IMR-90 (cell line): Measurements from ENCODE around the gene STAT4. TPM values are rescaled to one million over a fixed set of nuclear protein-coding genes. Genes with fewer than 3 reads are reported as not detected.

Experiments used
- ATAC-seq: fragments of 200-7000 bp; cut with Tn5 transposase; 2 replicates; pipeline ENCODE4 v1.9.1; 2020; ENCODE audit warnings: low read depth, mild to moderate bottlenecking, moderate library complexity
- BruUV-seq: library from RNA; stranded (reverse); fragments of 400-500 nt; replicated peaks from 2 replicates; lab custom pipeline; 2021; lab: Mats Ljungman, UMichigan
- CTCF ChIA-PET: fragments of 300-600 bp; formaldehyde crosslinking; extraction: SDS; loops from one replicate; lab custom pipeline; 2021; ENCODE audit warnings: antibody characterized with exemption; lab: Yijun Ruan, JAX
- POLR2A ChIA-PET: fragments of 300-600 bp; sonication (Branson Sonifier 250); formaldehyde crosslinking; loops from one replicate; lab custom pipeline; 2022; ENCODE audit warnings: antibody characterized with exemption; ENCODE audit not compliant: unreplicated experiment; lab: Charles Lee
- DNase-seq: peaks from one replicate; pipeline ENCODE4 v3.0.0; 2013
- H2AFZ ChIP-seq: replicated peaks from 2 replicates; pipeline ENCODE3; 2013; ENCODE audit warnings: low read length, mild to moderate bottlenecking; ENCODE audit not compliant: poor library complexity
- H2AK5ac ChIP-seq: 2 replicates; pipeline ENCODE4 v1.6.1; 2013; ENCODE audit warnings: low read depth, low read length, inconsistent platforms
- H2AK9ac ChIP-seq: replicated peaks from 2 replicates; pipeline ENCODE3; 2013; ENCODE audit warnings: mild to moderate bottlenecking, low read depth, low read length, moderate library complexity; ENCODE audit not compliant: poor library complexity
- H2BK120ac ChIP-seq: 2 replicates; pipeline ENCODE4 v1.6.1; 2013; ENCODE audit warnings: low read depth, low read length, inconsistent platforms
- H2BK15ac ChIP-seq: 3 replicates; pipeline ENCODE4 v1.6.1; 2013; ENCODE audit warnings: low read depth, low read length, inconsistent platforms
- H2BK20ac ChIP-seq: 2 replicates; pipeline ENCODE4 v1.6.1; 2013; ENCODE audit warnings: low read depth, mild to moderate bottlenecking, inconsistent platforms, low read length, moderate library complexity
- H2BK5ac ChIP-seq: 2 replicates; pipeline ENCODE4 v1.6.1; 2013; ENCODE audit warnings: mild to moderate bottlenecking, low read depth, low read length, inconsistent platforms; ENCODE audit not compliant: poor library complexity, severe bottlenecking
- H3K14ac ChIP-seq: replicated peaks from 2 replicates; pipeline ENCODE4 v1.6.1; 2013; ENCODE audit warnings: low read depth, low read length, inconsistent platforms
- H3K18ac ChIP-seq: 2 replicates; pipeline ENCODE4 v1.6.1; 2013; ENCODE audit warnings: low read depth, low read length, control low read depth
- H3K23ac ChIP-seq: 2 replicates; pipeline ENCODE4 v1.6.1; 2013; ENCODE audit warnings: low read depth, low read length, inconsistent platforms
- H3K27ac ChIP-seq: 2 replicates; pipeline ENCODE4 v1.5.1; 2013; ENCODE audit warnings: mild to moderate bottlenecking, control low read depth, low read length; ENCODE audit not compliant: insufficient read depth
- H3K27me3 ChIP-seq: 2 replicates; pipeline ENCODE4 v1.6.1; 2013; ENCODE audit warnings: low read length; ENCODE audit not compliant: control insufficient read depth, insufficient read depth
- H3K36me3 ChIP-seq: 2 replicates; pipeline ENCODE4 v1.6.1; 2013; ENCODE audit warnings: low read length, mixed read lengths; ENCODE audit not compliant: control insufficient read depth, insufficient read depth
- H3K4ac ChIP-seq: 2 replicates; pipeline ENCODE4 v1.6.1; 2013; ENCODE audit warnings: low read depth, low read length, inconsistent platforms
- H3K4me1 ChIP-seq: 2 replicates; pipeline ENCODE4 v1.6.1; 2013; ENCODE audit warnings: low read length, mixed read lengths; ENCODE audit not compliant: control insufficient read depth, insufficient read depth
- H3K4me2 ChIP-seq: 2 replicates; pipeline ENCODE4 v1.6.1; 2013; ENCODE audit warnings: low read depth, mild to moderate bottlenecking, control low read depth, low read length, moderate library complexity
- H3K4me3 ChIP-seq: 2 replicates; pipeline ENCODE4 v1.5.1; 2013; ENCODE audit warnings: low read depth, mild to moderate bottlenecking, control low read depth, low read length, moderate library complexity; ENCODE audit not compliant: insufficient read depth
- H3K56ac ChIP-seq: 2 replicates; pipeline ENCODE4 v1.6.1; 2013; ENCODE audit warnings: low read length, inconsistent platforms; ENCODE audit not compliant: insufficient read depth; ENCODE audit errors: extremely low read depth
- H3K79me1 ChIP-seq, 2 experiments: 2 replicates each; pipeline ENCODE4 v1.6.1; 2013; ENCODE audit warnings: low read length in 2 of 2, inconsistent platforms in 1 of 2, low read depth in 1 of 2
- H3K9ac ChIP-seq: 2 replicates; pipeline ENCODE4 v1.6.1; 2013; ENCODE audit warnings: low read depth, low read length, control low read depth
- H3K9me1 ChIP-seq: 2 replicates; pipeline ENCODE4 v1.6.1; 2013; ENCODE audit warnings: low read length, inconsistent platforms; ENCODE audit not compliant: insufficient read depth
- H3K9me3 ChIP-seq: 2 replicates; pipeline ENCODE4 v1.6.1; 2013; ENCODE audit warnings: low read length; ENCODE audit not compliant: control insufficient read depth, insufficient read depth
- H4K20me1 ChIP-seq: 2 replicates; pipeline ENCODE4 v1.6.1; 2013; ENCODE audit warnings: low read length, inconsistent platforms; ENCODE audit not compliant: insufficient read depth
- H4K5ac ChIP-seq: 2 replicates; pipeline ENCODE4 v1.6.1; 2013; ENCODE audit warnings: mild to moderate bottlenecking, low read depth, low read length, control low read depth
- H4K8ac ChIP-seq, 2 experiments: 2 replicates each; pipeline ENCODE4 v1.6.1; 2013; ENCODE audit warnings: low read depth in 2 of 2, low read length in 2 of 2, control low read depth in 1 of 2, inconsistent platforms in 1 of 2
- H4K91ac ChIP-seq: 2 replicates; pipeline ENCODE4 v1.6.1; 2013; ENCODE audit warnings: low read depth, low read length, inconsistent platforms; ENCODE audit not compliant: insufficient read depth
- CEBPB ChIP-seq: IDR thresholded peaks from 2 replicates; pipeline ENCODE4 v1.6.1; 2012; ENCODE audit warnings: low read depth, low read length, improper control_type of control experiment
- CHD1 ChIP-seq: IDR thresholded peaks from 2 replicates; pipeline ENCODE4 v1.6.1; 2012; ENCODE audit warnings: low read depth, low read length, improper control_type of control experiment
- FOS ChIP-seq: fragments of 150-350 bp; IDR thresholded peaks from 2 replicates; pipeline ENCODE4 v1.6.1; 2016; ENCODE audit warnings: low read depth, low read length
- MAFK ChIP-seq: IDR thresholded peaks from 2 replicates; pipeline ENCODE4 v1.6.1; 2012; ENCODE audit warnings: low read depth, low read length, improper control_type of control experiment
- MAZ ChIP-seq: IDR thresholded peaks from 2 replicates; pipeline ENCODE4 v1.6.1; 2012; ENCODE audit warnings: low read depth, mild to moderate bottlenecking, low read length, improper control_type of control experiment, moderate library complexity, borderline replicate concordance
- MXI1 ChIP-seq: IDR thresholded peaks from 2 replicates; pipeline ENCODE4 v1.6.1; 2012; ENCODE audit warnings: low read depth, mild to moderate bottlenecking, low read length, moderate library complexity, borderline replicate concordance
- NFE2L2 ChIP-seq: fragments of 150-350 bp; IDR thresholded peaks from 2 replicates; pipeline ENCODE4 v1.6.1; 2016; ENCODE audit warnings: low read depth, mild to moderate bottlenecking, low read length
- POLR2A ChIP-seq: IDR thresholded peaks from 2 replicates; pipeline ENCODE4 v1.6.1; 2012; ENCODE audit warnings: mild to moderate bottlenecking, low read depth, low read length
- RAD21 ChIP-seq: IDR thresholded peaks from 2 replicates; pipeline ENCODE4 v1.6.1; 2012; ENCODE audit warnings: low read length, improper control_type of control experiment
- RCOR1 ChIP-seq: IDR thresholded peaks from 2 replicates; pipeline ENCODE4 v1.6.1; 2012; ENCODE audit warnings: mild to moderate bottlenecking, low read length, improper control_type of control experiment; ENCODE audit not compliant: insufficient replicate concordance
- RFX5 ChIP-seq: IDR thresholded peaks from 2 replicates; pipeline ENCODE4 v1.8.0; 2012; ENCODE audit warnings: low read depth, mild to moderate bottlenecking, low read length, moderate library complexity
- SMC3 ChIP-seq: fragments of 150-350 bp; IDR thresholded peaks from 2 replicates; pipeline ENCODE4 v1.6.1; 2016; ENCODE audit warnings: low read depth, mild to moderate bottlenecking, antibody characterized with exemption, low read length, moderate library complexity
- WGBS, 2 experiments: methylation state at CpG; one replicate each; pipeline versions ENCODE4 v1.1.5 to v1.1.7; 2013; ENCODE audit warnings: missing lambda C conversion rate in 2 of 2; ENCODE audit not compliant: insufficient read length in 1 of 2; ENCODE audit errors: extremely low coverage in 2 of 2; 5-methylcytosine and 5-hydroxymethylcytosine counted together
- dilution Hi-C: fragments of 300-500 bp; cut with HindIII; formaldehyde crosslinking; loops from one replicate; pipeline ENCODE4 v1.14.3; 2018; ENCODE audit warnings: low sequenced_read_pairs; ENCODE audit not compliant: unreplicated experiment
- in situ Hi-C: fragments of 300-500 bp; cut with MboI; formaldehyde crosslinking; loops from 3 replicates; pipeline ENCODE4 v1.14.3; 2019; ENCODE audit warnings: low sequenced_read_pairs, inconsistent platforms, mixed read lengths
- intact Hi-C: fragments of 100-400 bp; cut with micrococcal nuclease; formaldehyde crosslinking; loops from 2 replicates; pipeline ENCODE4 v1.10.0; 2022
- polyA plus RNA-seq, 3 experiments: library from polyadenylated mRNA; depleted of rRNA; stranded (reverse); fragments of >200 nt; gene quantifications; 2 replicates each; pipeline ENCODE4 v1.2.3, GENCODE V29; 2012; ENCODE audit warnings: low replicate concordance in 1 of 3
- total RNA-seq: library from RNA; depleted of rRNA; stranded (reverse); fragments of >200 nt; gene quantifications from 2 replicates; pipeline ENCODE4 v1.2.3, GENCODE V29; 2012
- TF ChIP-seq, protein P1 (sequence below): conservative IDR thresholded peaks from 2 replicates; pipeline ENCODE4 v1.5.1; 2012; ENCODE audit warnings: mild to moderate bottlenecking, low read depth, low read length, improper control_type of control experiment
- TF ChIP-seq, protein P2 (sequence below): fragments of 150-350 bp; IDR thresholded peaks from 2 replicates; pipeline ENCODE4 v1.6.1; 2016; ENCODE audit warnings: low read depth, mild to moderate bottlenecking, low read length, moderate library complexity, borderline replicate concordance
- TF ChIP-seq, protein P3 (sequence below): fragments of 150-350 bp; IDR thresholded peaks from 2 replicates; pipeline ENCODE4 v1.6.1; 2017; ENCODE audit warnings: mild to moderate bottlenecking, antibody characterized with exemption, low read length, low read depth

STAT4 gene
- total and polyA plus RNA-seq, 2 of the 4 experiments (the other 2 are of a cell fraction), result 0.36 to 0.48 TPM

DNA sequence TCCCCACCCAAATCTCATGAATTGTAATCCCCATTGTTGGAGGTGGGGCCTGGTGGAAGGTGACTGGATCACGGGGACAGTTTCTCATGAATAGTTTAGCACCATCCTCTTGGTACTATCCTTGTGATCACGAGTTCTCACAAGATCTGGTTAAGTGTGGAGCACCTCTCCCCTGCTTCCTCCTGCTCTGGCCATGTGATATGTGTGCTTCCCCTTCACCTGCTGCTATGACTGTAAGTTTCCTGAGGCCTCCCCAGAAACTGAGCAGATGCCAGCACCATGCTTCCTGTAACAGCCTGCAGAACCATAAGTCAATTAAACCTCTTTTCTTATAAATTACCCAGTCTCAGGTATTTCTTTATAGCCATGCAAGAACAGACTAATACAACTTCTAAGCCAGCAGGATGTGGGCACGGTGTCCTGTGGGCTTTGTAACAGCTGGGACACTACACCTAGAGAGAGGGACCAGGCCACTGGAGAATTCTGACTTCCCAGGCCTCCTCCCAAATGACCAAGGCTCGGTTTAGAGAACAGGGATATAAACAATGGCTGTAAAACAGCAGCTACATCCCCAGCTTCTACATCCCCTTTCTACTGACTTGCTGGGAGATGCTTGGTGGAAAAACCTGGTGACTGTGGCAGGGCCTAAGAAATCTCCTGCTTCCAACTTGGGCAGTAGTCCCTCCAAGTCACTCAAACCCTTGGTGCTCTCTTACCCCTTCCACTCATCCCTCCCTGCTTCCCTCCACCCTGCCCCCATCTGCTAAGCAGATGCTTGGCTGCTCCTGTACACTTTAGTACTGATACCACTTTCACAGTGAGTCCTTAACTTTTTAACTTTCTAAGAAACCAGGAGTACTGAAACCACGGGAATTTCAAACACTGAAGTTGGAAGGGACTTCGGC is 147.1 kb downstream of the STAT4 start:
- ChIA-PET POLR2A (no interaction called here), CTCF (no interaction called here)
- WGBS, 2 experiments, result no CpG with 5 or more reads among the region's 6 CpGs
- H3K27ac ChIP-seq, result no peak overlapping the region
- no peak overlapping the region for H3K4ac ChIP-seq
- no peak overlapping the region for H2AFZ ChIP-seq
- no peak overlapping the region for H2BK5ac ChIP-seq
- H3K9ac ChIP-seq, result no peak overlapping the region
- TF ChIP-seq MXI1 (no peak), NFE2L2 (no peak), RAD21 (no peak), FOS (no peak), POLR2A (no peak), RCOR1 (no peak), CHD1 (no peak), MAFK (no peak), MAZ (no peak), SMC3 (no peak), RFX5 (no peak), CEBPB (no peak)
- TF ChIP-seq, protein P1, sequence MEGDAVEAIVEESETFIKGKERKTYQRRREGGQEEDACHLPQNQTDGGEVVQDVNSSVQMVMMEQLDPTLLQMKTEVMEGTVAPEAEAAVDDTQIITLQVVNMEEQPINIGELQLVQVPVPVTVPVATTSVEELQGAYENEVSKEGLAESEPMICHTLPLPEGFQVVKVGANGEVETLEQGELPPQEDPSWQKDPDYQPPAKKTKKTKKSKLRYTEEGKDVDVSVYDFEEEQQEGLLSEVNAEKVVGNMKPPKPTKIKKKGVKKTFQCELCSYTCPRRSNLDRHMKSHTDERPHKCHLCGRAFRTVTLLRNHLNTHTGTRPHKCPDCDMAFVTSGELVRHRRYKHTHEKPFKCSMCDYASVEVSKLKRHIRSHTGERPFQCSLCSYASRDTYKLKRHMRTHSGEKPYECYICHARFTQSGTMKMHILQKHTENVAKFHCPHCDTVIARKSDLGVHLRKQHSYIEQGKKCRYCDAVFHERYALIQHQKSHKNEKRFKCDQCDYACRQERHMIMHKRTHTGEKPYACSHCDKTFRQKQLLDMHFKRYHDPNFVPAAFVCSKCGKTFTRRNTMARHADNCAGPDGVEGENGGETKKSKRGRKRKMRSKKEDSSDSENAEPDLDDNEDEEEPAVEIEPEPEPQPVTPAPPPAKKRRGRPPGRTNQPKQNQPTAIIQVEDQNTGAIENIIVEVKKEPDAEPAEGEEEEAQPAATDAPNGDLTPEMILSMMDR, result no peak
- TF ChIP-seq, protein P2, sequence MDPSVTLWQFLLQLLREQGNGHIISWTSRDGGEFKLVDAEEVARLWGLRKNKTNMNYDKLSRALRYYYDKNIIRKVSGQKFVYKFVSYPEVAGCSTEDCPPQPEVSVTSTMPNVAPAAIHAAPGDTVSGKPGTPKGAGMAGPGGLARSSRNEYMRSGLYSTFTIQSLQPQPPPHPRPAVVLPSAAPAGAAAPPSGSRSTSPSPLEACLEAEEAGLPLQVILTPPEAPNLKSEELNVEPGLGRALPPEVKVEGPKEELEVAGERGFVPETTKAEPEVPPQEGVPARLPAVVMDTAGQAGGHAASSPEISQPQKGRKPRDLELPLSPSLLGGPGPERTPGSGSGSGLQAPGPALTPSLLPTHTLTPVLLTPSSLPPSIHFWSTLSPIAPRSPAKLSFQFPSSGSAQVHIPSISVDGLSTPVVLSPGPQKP, result no peak
- TF ChIP-seq, protein P3, sequence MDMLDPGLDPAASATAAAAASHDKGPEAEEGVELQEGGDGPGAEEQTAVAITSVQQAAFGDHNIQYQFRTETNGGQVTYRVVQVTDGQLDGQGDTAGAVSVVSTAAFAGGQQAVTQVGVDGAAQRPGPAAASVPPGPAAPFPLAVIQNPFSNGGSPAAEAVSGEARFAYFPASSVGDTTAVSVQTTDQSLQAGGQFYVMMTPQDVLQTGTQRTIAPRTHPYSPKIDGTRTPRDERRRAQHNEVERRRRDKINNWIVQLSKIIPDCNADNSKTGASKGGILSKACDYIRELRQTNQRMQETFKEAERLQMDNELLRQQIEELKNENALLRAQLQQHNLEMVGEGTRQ, result no peak
- no peak overlapping the region for H2AK5ac ChIP-seq
- no peaks in the 10 kb centered on the region for H3K27me3 ChIP-seq
- no peaks in the 10 kb centered on the region for H3K9me3 ChIP-seq
- H4K8ac ChIP-seq, result no peak overlapping the region
- H3K4me3 ChIP-seq, result no peak overlapping the region
- H2BK20ac ChIP-seq, result no peak overlapping the region
- dilution Hi-C loops, result no loop called here
- no peak overlapping the region for H3K18ac ChIP-seq
- DNase-seq (no peak), ATAC-seq (no peak)
- H3K36me3 ChIP-seq, result peaks cover 55% of the 10 kb centered on the region
- H3K14ac ChIP-seq, result no peak overlapping the region
- intact Hi-C loops, result loop anchor here (5.0 kb wide), 1 partner anchor 36 kb away; no protein-coding TSS in a partner anchor
- H3K79me1 ChIP-seq, result peaks cover 8 to 35% of the 10 kb centered on the region in 2 experiments
- no peak overlapping the region for H2BK15ac ChIP-seq
- H3K9me1 ChIP-seq, result peaks cover 4% of the 10 kb centered on the region; the same call in 1 of the 2 replicates
- H3K56ac ChIP-seq, result no peak overlapping the region
- no peak overlapping the region for H3K4me2 ChIP-seq
- BruUV-seq, result no TSS peak
- H4K5ac ChIP-seq, result no peak overlapping the region
- H2BK120ac ChIP-seq, result no peak overlapping the region
- in situ Hi-C loops, result no loop called here
- H4K20me1 ChIP-seq, result no peaks in the 10 kb centered on the region
- H3K4me1 ChIP-seq, result no peaks in the 10 kb centered on the region
- no peak overlapping the region for H3K23ac ChIP-seq
- H2AK9ac ChIP-seq, result no peak overlapping the region
- H4K91ac ChIP-seq, result no peak overlapping the region
